ENCODE results near the gene PLIN1. TPM values are rescaled to one million over a fixed set of nuclear protein-coding genes. Genes with fewer than 3 reads are reported as not detected.

PLIN1 gene
- total RNA-seq, 2 donors from 2014 or later: 5.7 to 24.2 TPM

DNA sequence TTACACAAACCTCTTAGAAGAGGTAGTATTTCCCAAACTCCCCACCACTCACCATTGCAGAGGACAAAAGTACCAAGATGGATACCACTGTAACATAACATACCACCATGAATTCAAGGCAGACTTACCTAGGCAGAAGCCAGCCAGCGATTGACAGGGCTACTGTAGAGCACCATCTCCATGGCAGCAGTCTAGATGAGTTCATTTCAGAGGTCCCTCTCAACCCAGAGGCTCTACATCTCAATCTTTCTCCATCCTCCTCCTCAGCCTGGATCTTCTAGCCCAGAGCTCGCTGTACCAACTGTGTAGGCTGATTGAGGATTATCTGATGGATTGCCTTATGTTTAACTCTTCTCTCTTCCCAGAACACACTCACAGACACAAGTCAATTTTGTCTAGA, 2.0 kb upstream of the PLIN1 start:
- no peaks in the 10 kb centered on the region for H3K27me3 ChIP-seq (replicated peaks; ENCODE audit: insufficient read depth)
- H3K9me3 ChIP-seq: no peaks in the 10 kb centered on the region
- H3K4me1 ChIP-seq (ENCODE audit: control insufficient read depth in 1 of 2, low read depth in 2 of 2): peaks cover 21 to 43% of the 10 kb centered on the region in 2 donors
- ATAC-seq (ENCODE audit: insufficient number of reproducible peaks, low FRiP score, low read depth) (no peak), DNase-seq (ENCODE audit: low spot score) (no peak)
- H3K27ac ChIP-seq: peak overlapping the region; percentile 40 to 48
- TF ChIP-seq, protein P1, sequence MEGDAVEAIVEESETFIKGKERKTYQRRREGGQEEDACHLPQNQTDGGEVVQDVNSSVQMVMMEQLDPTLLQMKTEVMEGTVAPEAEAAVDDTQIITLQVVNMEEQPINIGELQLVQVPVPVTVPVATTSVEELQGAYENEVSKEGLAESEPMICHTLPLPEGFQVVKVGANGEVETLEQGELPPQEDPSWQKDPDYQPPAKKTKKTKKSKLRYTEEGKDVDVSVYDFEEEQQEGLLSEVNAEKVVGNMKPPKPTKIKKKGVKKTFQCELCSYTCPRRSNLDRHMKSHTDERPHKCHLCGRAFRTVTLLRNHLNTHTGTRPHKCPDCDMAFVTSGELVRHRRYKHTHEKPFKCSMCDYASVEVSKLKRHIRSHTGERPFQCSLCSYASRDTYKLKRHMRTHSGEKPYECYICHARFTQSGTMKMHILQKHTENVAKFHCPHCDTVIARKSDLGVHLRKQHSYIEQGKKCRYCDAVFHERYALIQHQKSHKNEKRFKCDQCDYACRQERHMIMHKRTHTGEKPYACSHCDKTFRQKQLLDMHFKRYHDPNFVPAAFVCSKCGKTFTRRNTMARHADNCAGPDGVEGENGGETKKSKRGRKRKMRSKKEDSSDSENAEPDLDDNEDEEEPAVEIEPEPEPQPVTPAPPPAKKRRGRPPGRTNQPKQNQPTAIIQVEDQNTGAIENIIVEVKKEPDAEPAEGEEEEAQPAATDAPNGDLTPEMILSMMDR (IDR thresholded peaks at IDR 0.05): no peak
- H3K4me3 ChIP-seq: no peak overlapping the region
- H3K36me3 ChIP-seq: peaks cover 17% of the 10 kb centered on the region

DNA sequence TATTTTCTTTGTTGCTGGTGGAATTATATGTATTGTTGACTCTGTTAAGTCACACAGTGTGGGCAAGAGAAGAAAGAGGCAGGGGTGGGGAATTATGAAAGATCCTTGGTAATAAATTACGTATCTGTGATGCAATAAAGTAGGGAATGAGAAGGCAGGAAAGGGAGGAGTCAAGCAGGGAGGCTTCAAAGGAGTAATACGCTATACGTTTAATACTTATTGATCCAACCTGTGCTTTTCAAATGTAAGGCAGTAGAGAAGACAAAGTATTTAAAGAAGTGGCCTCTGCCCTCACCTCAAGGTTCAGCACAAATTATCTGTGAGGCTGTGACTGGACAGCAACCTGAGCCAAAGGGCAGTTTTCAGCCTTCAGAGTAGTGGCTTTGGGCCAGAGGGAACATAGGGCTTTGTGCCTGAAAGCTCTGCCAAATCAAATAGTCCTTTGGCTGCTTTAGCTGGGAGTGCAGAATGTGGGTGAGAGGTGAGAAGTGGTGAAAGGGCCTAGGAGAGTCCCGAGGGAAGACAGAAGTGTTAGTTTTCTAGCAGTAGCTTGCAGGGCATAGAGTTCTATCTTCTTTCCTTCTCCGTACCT, 1.2 kb upstream of the PLIN1 start:
- no peaks in the 10 kb centered on the region for H3K27me3 ChIP-seq (replicated peaks; ENCODE audit: insufficient read depth)
- H3K36me3 ChIP-seq: peaks cover 17% of the 10 kb centered on the region
- DNase-seq (ENCODE audit: low spot score) (no peak), ATAC-seq (ENCODE audit: insufficient number of reproducible peaks, low FRiP score, low read depth) (peak; percentile 98)
- TF ChIP-seq, protein P1 (IDR thresholded peaks at IDR 0.05): no peak
- no peaks in the 10 kb centered on the region for H3K9me3 ChIP-seq
- H3K27ac ChIP-seq: peak overlapping the region; percentile 40 to 48
- no peak overlapping the region for H3K4me3 ChIP-seq
- H3K4me1 ChIP-seq (ENCODE audit: control insufficient read depth in 1 of 2, low read depth in 2 of 2): peaks cover 16 to 35% of the 10 kb centered on the region in 2 donors

DNA sequence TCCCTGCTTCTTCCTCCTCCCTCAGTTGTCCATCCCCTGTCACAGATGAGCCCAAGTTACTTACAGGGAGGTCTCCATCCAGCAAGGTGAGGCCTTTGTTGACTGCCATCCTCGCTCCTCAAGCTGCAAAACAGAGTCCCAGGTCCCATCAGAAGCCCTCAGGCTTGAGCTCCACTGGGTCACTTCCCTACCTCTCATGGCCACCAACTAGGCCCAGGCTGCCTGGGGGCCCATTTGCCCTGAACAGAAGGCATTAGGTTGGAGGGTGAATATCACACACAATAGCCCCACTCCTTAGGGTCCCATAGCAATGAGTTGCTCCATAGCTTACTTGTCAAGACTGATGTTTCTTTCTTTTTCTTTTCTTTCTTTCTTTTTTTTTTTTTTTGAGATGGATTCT, 1.8 kb downstream of the PLIN1 start:
- Histone ChIP-seq H3K36me3 (peaks cover 4% of the 10 kb centered on the region), H3K27ac (no peak overlapping the region), H3K27me3 (replicated peaks; ENCODE audit: insufficient read depth) (no peaks in the 10 kb centered on the region), H3K4me3 (no peak overlapping the region), H3K9me3 (no peaks in the 10 kb centered on the region), H3K4me1 (ENCODE audit: control insufficient read depth in 1 of 2, low read depth in 2 of 2) (peaks cover 26 to 50% of the 10 kb centered on the region in 2 donors)
- TF ChIP-seq, protein P1 (IDR thresholded peaks at IDR 0.05): no peak
- ATAC-seq (ENCODE audit: insufficient number of reproducible peaks, low FRiP score, low read depth) (no peak), DNase-seq (ENCODE audit: low spot score) (no peak)

DNA sequence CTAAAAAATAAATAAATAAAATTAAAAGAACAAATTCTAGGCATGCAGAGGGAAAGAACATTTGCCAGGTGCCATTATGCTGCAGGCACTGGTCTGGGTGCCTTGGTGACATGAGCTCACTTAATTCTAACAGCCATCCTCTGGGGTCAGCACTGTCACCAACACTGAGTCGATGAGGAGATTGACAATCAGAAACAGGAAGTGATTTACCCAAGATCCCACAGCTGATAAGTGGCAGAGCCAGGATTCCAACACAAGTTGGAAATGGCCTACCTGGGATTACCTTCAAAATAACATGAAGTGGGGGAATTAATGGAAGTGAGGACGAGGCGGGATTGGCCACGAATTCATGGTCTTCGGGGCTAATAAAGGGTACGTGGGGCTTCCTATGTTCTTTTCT, 3.6 kb downstream of the PLIN1 start:
- H3K27me3 ChIP-seq (replicated peaks; ENCODE audit: insufficient read depth): no peaks in the 10 kb centered on the region
- no peak overlapping the region for H3K4me3 ChIP-seq
- H3K9me3 ChIP-seq: no peaks in the 10 kb centered on the region
- peaks cover 24 to 47% of the 10 kb centered on the region in 2 donors for H3K4me1 ChIP-seq (ENCODE audit: control insufficient read depth in 1 of 2, low read depth in 2 of 2)
- H3K36me3 ChIP-seq: no peaks in the 10 kb centered on the region
- ATAC-seq (ENCODE audit: insufficient number of reproducible peaks, low FRiP score, low read depth): no peak
- TF ChIP-seq, protein P1 (IDR thresholded peaks at IDR 0.05): no peak
- no peak for DNase-seq (ENCODE audit: low spot score)
- no peak overlapping the region for H3K27ac ChIP-seq

DNA sequence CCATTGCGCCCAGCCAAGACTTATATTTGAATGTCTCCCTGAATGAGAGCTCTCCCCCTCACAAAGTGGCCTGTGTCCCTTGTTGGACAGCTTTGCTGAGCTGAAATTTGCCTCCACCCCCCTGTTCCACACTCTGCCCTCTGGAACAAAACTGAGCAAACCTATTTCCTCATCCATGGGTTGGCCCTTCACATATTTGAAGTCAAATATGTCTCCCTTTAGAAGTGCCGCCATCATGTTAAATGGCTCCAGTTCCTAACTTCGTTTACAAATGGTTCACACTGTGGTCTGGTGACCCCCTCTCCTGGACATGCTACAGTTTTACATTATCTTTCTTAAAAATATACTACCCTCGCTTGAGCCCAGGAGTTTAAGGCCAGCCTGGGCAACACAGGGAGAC, 4.6 kb downstream of the PLIN1 start:
- Histone ChIP-seq H3K9me3 (no peaks in the 10 kb centered on the region), H3K27ac (no peak overlapping the region), H3K4me3 (no peak overlapping the region), H3K27me3 (replicated peaks; ENCODE audit: insufficient read depth) (no peaks in the 10 kb centered on the region), H3K4me1 (ENCODE audit: control insufficient read depth in 1 of 2, low read depth in 2 of 2) (peaks cover 20 to 36% of the 10 kb centered on the region in 2 donors), H3K36me3 (no peaks in the 10 kb centered on the region)
- DNase-seq (ENCODE audit: low spot score): no peak
- no peak for ATAC-seq (ENCODE audit: insufficient number of reproducible peaks, low FRiP score, low read depth)
- TF ChIP-seq, protein P1 (IDR thresholded peaks at IDR 0.05): no peak

All from thoracic aorta (tissue), 2 donors.